Measurements from ENCODE around the gene ILDR1. TPM values are rescaled to one million over a fixed set of nuclear protein-coding genes. Genes with fewer than 3 reads are reported as not detected.

Gene ILDR1
- total and polyA plus RNA-seq, 2 of the 4 experiments (the other 2 are of a cell fraction) = not detected

GRCh38 chr3:121956363-121956762 lies 65.7 kb downstream of the ILDR1 start:
- no peak overlapping the region for H4K5ac ChIP-seq (ENCODE audit: low read depth, low read length)
- no peak overlapping the region for H3K9ac ChIP-seq (ENCODE audit: low read depth, low read length)
- in situ Hi-C loops (cut with MboI; ENCODE audit: low sequenced_read_pairs) = no loop called here
- H3K9me3 ChIP-seq (ENCODE audit: control insufficient read depth, insufficient read depth, low read length) = no peaks in the 10 kb centered on the region
- no peak overlapping the region for H2AFZ ChIP-seq (replicated peaks; ENCODE audit: low read length, poor library complexity)
- H3K27me3 ChIP-seq (ENCODE audit: control insufficient read depth, insufficient read depth, low read length) = no peaks in the 10 kb centered on the region
- H2BK15ac ChIP-seq (ENCODE audit: low read depth, low read length) = no peak overlapping the region
- no peak overlapping the region for H3K4ac ChIP-seq (ENCODE audit: low read depth, low read length)
- no TSS peak for BruUV-seq (replicated peaks)
- no peak overlapping the region for H3K56ac ChIP-seq (ENCODE audit: extremely low read depth, insufficient read depth, low read length)
- H4K8ac ChIP-seq (ENCODE audit: low read depth in 2 of 2, low read length in 2 of 2) = no peak overlapping the region
- no peaks in the 10 kb centered on the region for H3K36me3 ChIP-seq (ENCODE audit: control insufficient read depth, insufficient read depth, low read length)
- no peak overlapping the region for H3K18ac ChIP-seq (ENCODE audit: low read depth, low read length)
- no peak overlapping the region for H3K4me2 ChIP-seq (ENCODE audit: low read depth, low read length)
- DNase-seq (no peak), ATAC-seq (ENCODE audit: low read depth) (no peak)
- H2BK5ac ChIP-seq (ENCODE audit: low read depth, low read length, poor library complexity, severe bottlenecking) = no peak overlapping the region
- H4K20me1 ChIP-seq (ENCODE audit: insufficient read depth, low read length) = no peaks in the 10 kb centered on the region
- CTCF ChIA-PET = no interaction called here
- dilution Hi-C loops (cut with HindIII; ENCODE audit: low sequenced_read_pairs, unreplicated experiment) = no loop called here
- no peak overlapping the region for H3K14ac ChIP-seq (replicated peaks; ENCODE audit: low read depth, low read length)
- no peaks in the 10 kb centered on the region for H3K4me1 ChIP-seq (ENCODE audit: control insufficient read depth, insufficient read depth, low read length)
- no peak overlapping the region for H2AK5ac ChIP-seq (ENCODE audit: low read depth, low read length)
- no peak for TF ChIP-seq SMC3 (IDR thresholded peaks at IDR 0.05; ENCODE audit: low read depth, low read length)
- TF ChIP-seq FOS (IDR thresholded peaks at IDR 0.05; ENCODE audit: low read depth, low read length) = no peak
- TF ChIP-seq ELK1 (IDR thresholded peaks at IDR 0.05; ENCODE audit: borderline replicate concordance, low read depth, low read length) = no peak
- TF ChIP-seq POLR2A (IDR thresholded peaks at IDR 0.05; ENCODE audit: low read depth, low read length) = no peak
- TF ChIP-seq BHLHE40 (IDR thresholded peaks at IDR 0.05; ENCODE audit: low read depth, low read length) = no peak
- no peak for TF ChIP-seq CHD1 (IDR thresholded peaks at IDR 0.05; ENCODE audit: low read depth, low read length)
- no peak for TF ChIP-seq RAD21 (IDR thresholded peaks at IDR 0.05; ENCODE audit: low read length)
- TF ChIP-seq, protein P1, sequence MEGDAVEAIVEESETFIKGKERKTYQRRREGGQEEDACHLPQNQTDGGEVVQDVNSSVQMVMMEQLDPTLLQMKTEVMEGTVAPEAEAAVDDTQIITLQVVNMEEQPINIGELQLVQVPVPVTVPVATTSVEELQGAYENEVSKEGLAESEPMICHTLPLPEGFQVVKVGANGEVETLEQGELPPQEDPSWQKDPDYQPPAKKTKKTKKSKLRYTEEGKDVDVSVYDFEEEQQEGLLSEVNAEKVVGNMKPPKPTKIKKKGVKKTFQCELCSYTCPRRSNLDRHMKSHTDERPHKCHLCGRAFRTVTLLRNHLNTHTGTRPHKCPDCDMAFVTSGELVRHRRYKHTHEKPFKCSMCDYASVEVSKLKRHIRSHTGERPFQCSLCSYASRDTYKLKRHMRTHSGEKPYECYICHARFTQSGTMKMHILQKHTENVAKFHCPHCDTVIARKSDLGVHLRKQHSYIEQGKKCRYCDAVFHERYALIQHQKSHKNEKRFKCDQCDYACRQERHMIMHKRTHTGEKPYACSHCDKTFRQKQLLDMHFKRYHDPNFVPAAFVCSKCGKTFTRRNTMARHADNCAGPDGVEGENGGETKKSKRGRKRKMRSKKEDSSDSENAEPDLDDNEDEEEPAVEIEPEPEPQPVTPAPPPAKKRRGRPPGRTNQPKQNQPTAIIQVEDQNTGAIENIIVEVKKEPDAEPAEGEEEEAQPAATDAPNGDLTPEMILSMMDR (conservative IDR thresholded peaks at IDR 0.05; ENCODE audit: low read depth, low read length) = no peak
- no peak for TF ChIP-seq RFX5 (IDR thresholded peaks at IDR 0.05; ENCODE audit: low read depth, low read length)
- TF ChIP-seq NFE2L2 (IDR thresholded peaks at IDR 0.05; ENCODE audit: low read depth, low read length) = no peak
- no peak for TF ChIP-seq MAFK (IDR thresholded peaks at IDR 0.05; ENCODE audit: low read depth, low read length)
- no peak overlapping the region for H2BK120ac ChIP-seq (ENCODE audit: low read depth, low read length)
- no peak overlapping the region for H2BK20ac ChIP-seq (ENCODE audit: low read depth, low read length)
- intact Hi-C loops (cut with micrococcal nuclease) = no loop called here
- WGBS, 2 experiments (ENCODE audit: extremely low coverage in 2 of 2, insufficient read length in 1 of 2) = 60% methylated on average over 1 of the region's 3 CpGs; no CpG with 5 or more reads in 1 of the 2 experiments
- H3K27ac ChIP-seq (ENCODE audit: insufficient read depth, low read length) = no peak overlapping the region
- H3K79me1 ChIP-seq (ENCODE audit: low read depth in 1 of 2, low read length in 2 of 2) = no peaks in the 10 kb centered on the region
- POLR2A ChIA-PET (ENCODE audit: unreplicated experiment) = no interaction called here
- H3K23ac ChIP-seq (ENCODE audit: low read depth, low read length) = no peak overlapping the region
- H4K91ac ChIP-seq (ENCODE audit: insufficient read depth, low read depth, low read length) = no peak overlapping the region
- no peak overlapping the region for H2AK9ac ChIP-seq (replicated peaks; ENCODE audit: low read depth, low read length, poor library complexity)
- H3K9me1 ChIP-seq (ENCODE audit: insufficient read depth, low read length) = no peaks in the 10 kb centered on the region
- H3K4me3 ChIP-seq (ENCODE audit: insufficient read depth, low read depth, low read length) = no peak overlapping the region
